ENCODE measurements around the gene SEMA3D.
A peak's percentile ranks its signal among the peaks of the same experiment; 100 is the strongest.

Gene SEMA3D

GRCh38 chr7:84949501-84949900, 237.4 kb downstream of the SEMA3D start:
- peak; percentile 25 for DNase-seq (ENCODE audit: low read depth, low spot score)
- no peak for TF ChIP-seq CTCF (IDR thresholded peaks at IDR 0.05; ENCODE audit: low read depth, low read length)
- no peak overlapping the region for H3K4me3 ChIP-seq (ENCODE audit: low read depth, low read length)
- in situ Hi-C loops (cut with HindIII; ENCODE audit: low sequenced_read_pairs) = no loop called here

GRCh38 chr7:84949067-84949466, 237.8 kb downstream of the SEMA3D start:
- in situ Hi-C loops (cut with HindIII; ENCODE audit: low sequenced_read_pairs) = no loop called here
- no peak overlapping the region for H3K4me3 ChIP-seq (ENCODE audit: low read depth, low read length)
- TF ChIP-seq CTCF (IDR thresholded peaks at IDR 0.05; ENCODE audit: low read depth, low read length) = no peak
- peak; percentile 13 for DNase-seq (ENCODE audit: low read depth, low spot score)

GRCh38 chr7:84948634-84949033, 238.2 kb downstream of the SEMA3D start:
- no peak overlapping the region for H3K4me3 ChIP-seq (ENCODE audit: low read depth, low read length)
- in situ Hi-C loops (cut with HindIII; ENCODE audit: low sequenced_read_pairs) = no loop called here
- DNase-seq (ENCODE audit: low read depth, low spot score) = no peak
- no peak for TF ChIP-seq CTCF (IDR thresholded peaks at IDR 0.05; ENCODE audit: low read depth, low read length)

GRCh38 chr7:84946549-84946948, 240.3 kb downstream of the SEMA3D start:
- in situ Hi-C loops (cut with HindIII; ENCODE audit: low sequenced_read_pairs) = no loop called here
- no peak overlapping the region for H3K4me3 ChIP-seq (ENCODE audit: low read depth, low read length)
- no peak for DNase-seq (ENCODE audit: low read depth, low spot score)
- TF ChIP-seq CTCF (IDR thresholded peaks at IDR 0.05; ENCODE audit: low read depth, low read length) = no peak
